H1 (cell line): ENCODE data around the gene TMBIM1. TPM values are rescaled to one million over a fixed set of nuclear protein-coding genes. Genes with fewer than 3 reads are reported as not detected.

Experiments used
- CTCF ChIA-PET: fragments of 300-600 bp; sonication (Branson Sonifier 250); formaldehyde crosslinking; loops from one replicate; lab custom pipeline; 2021; ENCODE audit not compliant: partially characterized antibody; lab: Charles Lee
- POLR2A ChIA-PET: fragments of 300-600 bp; sonication (Branson Sonifier 250); formaldehyde crosslinking; loops from one replicate; lab custom pipeline; 2021; ENCODE audit warnings: inconsistent platforms; ENCODE audit not compliant: partially characterized antibody; lab: Charles Lee
- DNase-seq, 2 experiments: peaks; one replicate each; pipeline versions ENCODE4 v3.0.0 to v3.0.0-alpha.2; 2010 to 2022; ENCODE audit warnings: low spot score in 2 of 2, low read depth in 1 of 2, mixed read lengths in 1 of 2
- FAIRE-seq: peaks from 2 replicates; lab custom pipeline; 2011; peaks lifted over from hg19 to GRCh38; lab: Jason Lieb, UNC
- H2AFZ ChIP-seq: 2 replicates; pipeline ENCODE4 v1.8.1; 2012; ENCODE audit warnings: low read length, inconsistent platforms
- H2AK5ac ChIP-seq: 2 replicates; pipeline ENCODE4 v1.6.1; 2013; ENCODE audit warnings: low read depth, low read length
- H2BK120ac ChIP-seq: replicated peaks from 2 replicates; pipeline ENCODE3; 2013; ENCODE audit warnings: low read depth, low read length, inconsistent platforms
- H2BK12ac ChIP-seq: 2 replicates; pipeline ENCODE4 v1.6.1; 2013; ENCODE audit warnings: low read depth, low read length
- H2BK15ac ChIP-seq: 2 replicates; pipeline ENCODE4 v1.6.1; 2013; ENCODE audit warnings: low read length
- H2BK20ac ChIP-seq: 2 replicates; pipeline ENCODE4 v1.6.1; 2013; ENCODE audit warnings: low read length
- H2BK5ac ChIP-seq: 2 replicates; pipeline ENCODE4 v1.6.1; 2013; ENCODE audit warnings: low read depth, low read length
- H3K14ac ChIP-seq: 2 replicates; pipeline ENCODE4 v1.6.1; 2013; ENCODE audit warnings: inconsistent platforms; ENCODE audit not compliant: insufficient read length
- H3K18ac ChIP-seq: 2 replicates; pipeline ENCODE4 v1.6.1; 2013; ENCODE audit warnings: low read length; ENCODE audit errors: extremely low read depth
- H3K23ac ChIP-seq: 2 replicates; pipeline ENCODE4 v1.6.1; 2013; ENCODE audit warnings: inconsistent platforms; ENCODE audit not compliant: insufficient read length
- H3K23me2 ChIP-seq: 2 replicates; pipeline ENCODE4 v1.6.1; 2013; ENCODE audit warnings: low read depth, low read length
- H3K27ac ChIP-seq: 2 replicates; pipeline ENCODE4 v1.6.1; 2011; ENCODE audit warnings: low read depth, low read length, inconsistent platforms
- H3K27me3 ChIP-seq, 4 experiments: replicated peaks in 1 of 4; 1 replicate in 1 of 4; 2 replicates in 3 of 4; pipeline versions ENCODE4 v1.6.1 to v1.8.1; 2011 to 2013; ENCODE audit warnings: low read length in 3 of 4, mild to moderate bottlenecking in 3 of 4, inconsistent platforms in 2 of 4, mixed read lengths in 2 of 4, moderate library complexity in 1 of 4; ENCODE audit not compliant: control insufficient read depth in 3 of 4, insufficient read depth in 3 of 4; ENCODE audit errors: extremely low read depth in 1 of 4
- H3K36me3 ChIP-seq, 4 experiments: 2 replicates each; pipeline versions ENCODE4 v1.6.1 to v1.8.1; 2011 to 2013; ENCODE audit warnings: mild to moderate bottlenecking in 4 of 4, low read length in 3 of 4, moderate library complexity in 2 of 4, control low read depth in 1 of 4, inconsistent platforms in 1 of 4; ENCODE audit not compliant: insufficient read depth in 4 of 4, control insufficient read depth in 2 of 4
- H3K4ac ChIP-seq: replicated peaks from 2 replicates; pipeline ENCODE3; 2013; ENCODE audit warnings: low read length, low read depth, mixed read lengths, inconsistent platforms; ENCODE audit not compliant: insufficient read length
- H3K4me1 ChIP-seq, 4 experiments: replicated peaks in 1 of 4; 1 replicate in 1 of 4; 2 replicates in 3 of 4; pipeline versions ENCODE4 v1.6.1 to v1.8.1; 2011 to 2013; ENCODE audit warnings: low read length in 3 of 4, inconsistent platforms in 2 of 4, mixed read lengths in 1 of 4; ENCODE audit not compliant: insufficient read depth in 4 of 4, control insufficient read depth in 3 of 4
- H3K4me2 ChIP-seq, 2 experiments: 2 replicates each; pipeline versions ENCODE4 v1.6.1 to v1.8.1; 2011 to 2013; ENCODE audit warnings: low read depth in 2 of 2, low read length in 2 of 2, control low read depth in 1 of 2, inconsistent platforms in 1 of 2, mild to moderate bottlenecking in 1 of 2; ENCODE audit not compliant: insufficient read depth in 1 of 2
- H3K4me3 ChIP-seq, 4 experiments: fragments of 200-600, 300-600 bp in 1 of 4; sonication (generic), shearing (Covaris generic), sonication (Bioruptor Twin) in 1 of 4; 2 replicates each; pipeline versions ENCODE4 v1.5.1 to v1.8.1; 2011 to 2016; ENCODE audit warnings: low read length in 4 of 4, low read depth in 3 of 4, control low read depth in 2 of 4, inconsistent platforms in 2 of 4, mild to moderate bottlenecking in 2 of 4, mixed read lengths in 1 of 4, moderate library complexity in 1 of 4; ENCODE audit not compliant: insufficient read depth in 2 of 4; ENCODE audit errors: extremely low read depth in 1 of 4
- H3K56ac ChIP-seq: replicated peaks from 2 replicates; pipeline ENCODE3; 2013; ENCODE audit warnings: low read depth, mild to moderate bottlenecking, mixed read lengths, low read length, inconsistent platforms; ENCODE audit not compliant: insufficient read length
- H3K79me1 ChIP-seq: 2 replicates; pipeline ENCODE4 v1.6.1; 2013; ENCODE audit warnings: low read depth, low read length, control low read depth
- H3K79me2 ChIP-seq, 2 experiments: 2 replicates each; pipeline versions ENCODE4 v1.6.1 to v1.8.1; 2012 to 2013; ENCODE audit warnings: low read length in 2 of 2, mild to moderate bottlenecking in 2 of 2, inconsistent platforms in 1 of 2; ENCODE audit not compliant: insufficient read depth in 2 of 2, control insufficient read depth in 1 of 2
- H3K9ac ChIP-seq, 4 experiments: replicated peaks in 1 of 4; 1 replicate in 1 of 4; 2 replicates in 3 of 4; pipeline versions ENCODE4 v1.6.1 to v1.8.1; 2011 to 2013; ENCODE audit warnings: low read depth in 3 of 4, low read length in 3 of 4, control low read depth in 2 of 4, mild to moderate bottlenecking in 2 of 4, moderate library complexity in 2 of 4, inconsistent platforms in 1 of 4; ENCODE audit errors: extremely low read depth in 1 of 4
- H3K9me3 ChIP-seq, 2 experiments: 2 replicates each; pipeline versions ENCODE4 v1.6.1 to v1.8.1; 2012 to 2013; ENCODE audit warnings: mild to moderate bottlenecking in 2 of 2, moderate library complexity in 2 of 2, control low read depth in 1 of 2, inconsistent platforms in 1 of 2, low read depth in 1 of 2, low read length in 1 of 2, mixed read lengths in 1 of 2; ENCODE audit not compliant: insufficient read depth in 2 of 2
- H4K20me1 ChIP-seq, 2 experiments: replicated peaks in 1 of 2; 2 replicates each; pipeline versions ENCODE3 to v1.8.1; 2011 to 2013; ENCODE audit warnings: inconsistent platforms in 2 of 2, low read length in 2 of 2, mild to moderate bottlenecking in 1 of 2; ENCODE audit not compliant: insufficient read depth in 2 of 2, control insufficient read depth in 1 of 2
- H4K5ac ChIP-seq: 2 replicates; pipeline ENCODE4 v1.6.1; 2013; ENCODE audit warnings: low read length, low read depth, mixed read lengths, inconsistent platforms; ENCODE audit not compliant: insufficient read length
- H4K8ac ChIP-seq: 2 replicates; pipeline ENCODE4 v1.8.0; 2013; ENCODE audit warnings: mild to moderate bottlenecking, moderate library complexity, low read length, inconsistent platforms; ENCODE audit not compliant: insufficient read depth; ENCODE audit errors: extremely low read depth
- H4K91ac ChIP-seq: replicated peaks from 2 replicates; pipeline ENCODE3; 2013; ENCODE audit warnings: low read length, mixed read lengths, inconsistent platforms; ENCODE audit not compliant: insufficient read length
- BCL11A ChIP-seq, 2 experiments: IDR thresholded peaks; one replicate each; pipeline ENCODE4 v1.6.1; 2011; ENCODE audit warnings: low read depth in 2 of 2, low read length in 2 of 2, mild to moderate bottlenecking in 2 of 2
- CBX8 ChIP-seq: fragments of 300-800, 300-1000 bp; sonication (generic); IDR thresholded peaks from 2 replicates; pipeline ENCODE4 v1.7.1; 2016; ENCODE audit warnings: low read depth, low read length, borderline replicate concordance
- GABPA ChIP-seq: IDR thresholded peaks from 2 replicates; pipeline ENCODE4 v1.6.1; 2011; ENCODE audit warnings: mild to moderate bottlenecking, low read length, moderate library complexity, borderline replicate concordance; ENCODE audit not compliant: insufficient read depth
- KDM5A ChIP-seq: fragments of 200-600 bp; IDR thresholded peaks from 2 replicates; pipeline ENCODE4 v1.7.1; 2012; ENCODE audit warnings: mild to moderate bottlenecking, low read length, inconsistent platforms, mixed read lengths
- MAFK ChIP-seq: IDR thresholded peaks from 2 replicates; pipeline ENCODE4 v1.6.1; 2012; ENCODE audit warnings: low read depth, mild to moderate bottlenecking, improper control_type of control experiment, low read length
- PHF8 ChIP-seq: fragments of 200-600 bp; sonication (generic); conservative IDR thresholded peaks from 2 replicates; pipeline ENCODE4 v1.7.1; 2012; ENCODE audit warnings: low read depth, mild to moderate bottlenecking, inconsistent platforms, low read length, moderate library complexity
- RBBP5 ChIP-seq: IDR thresholded peaks from 2 replicates; pipeline ENCODE4 v1.7.1; 2012; ENCODE audit warnings: low read depth, mild to moderate bottlenecking, inconsistent platforms, low read length, moderate library complexity, borderline replicate concordance
- SAP30 ChIP-seq: fragments of 300-600 bp; sonication (generic); IDR thresholded peaks from 2 replicates; pipeline ENCODE4 v1.7.1; 2012; ENCODE audit warnings: low read length, moderate library complexity, mild to moderate bottlenecking, inconsistent platforms; ENCODE audit not compliant: insufficient read depth, insufficient replicate concordance
- SIN3A ChIP-seq, 2 experiments: IDR thresholded peaks in 1 of 2; conservative IDR thresholded peaks in 1 of 2; 2 replicates each; pipeline ENCODE4 v1.6.1; 2011 to 2012; ENCODE audit warnings: low read length in 2 of 2, improper control_type of control experiment in 1 of 2, low read depth in 1 of 2, mild to moderate bottlenecking in 1 of 2
- SRF ChIP-seq: IDR thresholded peaks from 2 replicates; pipeline ENCODE4 v1.6.1; 2011; ENCODE audit warnings: mild to moderate bottlenecking, low read depth, low read length, moderate library complexity
- TBP ChIP-seq: IDR thresholded peaks from 2 replicates; pipeline ENCODE4 v1.6.1; 2011; ENCODE audit warnings: low read depth, low read length, improper control_type of control experiment
- whole genome bisulfite sequencing, 2 experiments: shearing (Covaris generic) in 1 of 2; methylation state at CpG; one replicate each; pipeline versions ENCODE4 v1.1.6 to v1.1.7; 2013 to 2015; ENCODE audit warnings: low lambda C conversion rate in 2 of 2, mixed read lengths in 2 of 2, inconsistent platforms in 1 of 2, low coverage in 1 of 2, missing lambda C conversion rate in 1 of 2; ENCODE audit not compliant: insufficient replicate concordance in 2 of 2, insufficient coverage in 1 of 2, insufficient read length in 1 of 2; ENCODE audit errors: extremely low coverage in 1 of 2, missing lambda C conversion rate in 1 of 2; 5-methylcytosine and 5-hydroxymethylcytosine counted together
- polyA plus RNA-seq, 7 experiments: library from polyadenylated mRNA; depleted of rRNA in 3 of 7; stranded (reverse) in 5 of 7; unstranded in 2 of 7; fragments of >200 nt in 5 of 7; fragments of 200-250 nt in 2 of 7; gene quantifications; 1 replicate in 5 of 7; 2 replicates in 1 of 7; 4 replicates in 1 of 7; pipeline versions ENCODE4 v1.2.1 to v1.2.3, GENCODE V29; 2011 to 2013; ENCODE audit warnings: missing spikeins in 2 of 7, mixed read lengths in 2 of 7
- total RNA-seq: library from RNA; stranded (reverse); fragmentation: NEBNext Ultra II Directional; extraction: Animal tissue kit (Norgen Biotek cat#: 25700); gene quantifications from 2 replicates; pipeline ENCODE4 v1.2.1, GENCODE V29; 2021
- TF ChIP-seq, protein P1 (sequence below): IDR thresholded peaks from 2 replicates; pipeline ENCODE4 v1.6.1; 2011; ENCODE audit warnings: low read depth, mild to moderate bottlenecking, low read length; ENCODE audit not compliant: insufficient read depth

The TMBIM1 gene
- total and polyA plus RNA-seq, 2 of the 8 experiments (the other 6 are each of a cell fraction or from before 2014, with no cell fraction given), result 22.1 to 36.8 TPM

DNA sequence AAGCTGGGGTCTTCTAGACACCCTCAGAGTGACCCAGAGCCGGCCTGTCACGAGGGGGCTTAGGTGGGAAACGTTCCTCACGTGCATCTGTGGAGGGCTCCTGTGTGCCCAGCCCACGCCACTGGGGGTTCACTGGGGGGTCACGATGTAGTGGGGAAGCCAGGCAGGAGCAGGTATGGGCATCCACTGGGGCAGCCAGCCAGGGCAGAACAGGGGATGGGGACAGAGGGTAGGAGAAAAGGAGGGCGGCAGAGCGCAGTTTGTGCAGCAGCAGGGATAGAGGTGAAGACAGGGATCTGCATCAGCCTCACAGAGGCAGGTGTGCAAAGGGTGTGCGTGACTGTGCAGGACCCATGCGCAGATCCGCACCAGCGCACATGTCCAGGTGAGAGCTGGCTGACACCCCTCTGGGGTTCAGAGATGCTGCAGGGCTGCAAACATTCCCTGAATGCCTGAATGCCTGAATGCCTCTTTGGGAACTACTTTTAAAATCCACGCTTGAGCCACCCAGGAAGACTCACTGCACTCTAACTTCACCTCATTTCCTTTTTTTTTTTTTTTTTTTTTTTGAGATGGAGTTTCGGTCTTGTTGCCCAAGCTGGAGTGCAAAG is 11.9 kb downstream of the TMBIM1 start:
- Histone ChIP-seq H3K14ac (no peak overlapping the region), H3K4me3 (no peak overlapping the region), H2BK120ac (no peak overlapping the region), H3K9me3 (no peaks in the 10 kb centered on the region), H4K5ac (no peak overlapping the region), H3K18ac (no peak overlapping the region), H4K8ac (no peak overlapping the region), H3K79me2 (no peaks in the 10 kb centered on the region), H3K27ac (no peak overlapping the region), H3K9ac (no peak overlapping the region), H2BK5ac (no peak overlapping the region), H2AK5ac (no peak overlapping the region), H3K56ac (no peak overlapping the region), H2BK15ac (no peak overlapping the region), H4K20me1 (peaks cover 0 to 19% of the 10 kb centered on the region in 2 experiments), H3K23me2 (no peaks in the 10 kb centered on the region), H2BK20ac (no peak overlapping the region), H3K4ac (no peak overlapping the region), H2AFZ (no peak overlapping the region), H3K79me1 (no peaks in the 10 kb centered on the region), H3K27me3 (no peaks in the 10 kb centered on the region), H4K91ac (no peak overlapping the region), H2BK12ac (no peak overlapping the region), H3K4me2 (no peak overlapping the region), H3K4me1 (peaks cover 0 to 3% (median 0%) of the 10 kb centered on the region in 4 experiments; a peak in 2 of 7 replicates), H3K36me3 (peaks cover 0 to 22% (median 2%) of the 10 kb centered on the region in 4 experiments; a peak in 4 of 8 replicates), H3K23ac (no peak overlapping the region)
- DNase-seq, result no peak
- 92% methylated on average over 13 of the region's 14 CpGs; no CpG with 5 or more reads in 1 of the 2 experiments for WGBS, 2 experiments
- ChIA-PET CTCF (interaction anchor here (0.6 to 9.2 kb wide), 6 partner anchors 7 to 89 kb away, joined by 3 to 131 read pairs (median 4); partner anchors contain the start of genes AAMP and PNKD), POLR2A (no interaction called here)
- no peak for FAIRE-seq
- TF ChIP-seq SAP30 (no peak), SRF (no peak), CBX8 (no peak), RBBP5 (no peak), MAFK (no peak), TBP (no peak), KDM5A (no peak), BCL11A (IDR thresholded peaks at IDR 0.05; ENCODE audit: low read depth in 2 of 2, low read length in 2 of 2) (no peak), SIN3A (conservative IDR thresholded peaks at IDR 0.05 in 1 of 2, IDR thresholded peaks at IDR 0.05 in 1 of 2; ENCODE audit: low read depth in 1 of 2, low read length in 2 of 2) (no peak), GABPA (no peak), PHF8 (no peak)
- TF ChIP-seq, protein P1, sequence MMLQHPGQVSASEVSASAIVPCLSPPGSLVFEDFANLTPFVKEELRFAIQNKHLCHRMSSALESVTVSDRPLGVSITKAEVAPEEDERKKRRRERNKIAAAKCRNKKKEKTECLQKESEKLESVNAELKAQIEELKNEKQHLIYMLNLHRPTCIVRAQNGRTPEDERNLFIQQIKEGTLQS, result no peak
